ENCODE results near the gene LRMDA.

- TF ChIP-seq CTCF (conservative IDR thresholded peaks at IDR 0.05; ENCODE audit: low read depth, low read length) (no peak), EZH2phosphoT487 (IDR thresholded peaks at IDR 0.05; ENCODE audit: borderline replicate concordance, low read length) (no peak)
These were observed 637.4 kb downstream of the LRMDA start for GRCh38 chr10:76068856-76069255.
